K562 treated with DMSO at 1 percent for 12 hours (cell line): ENCODE measurements around the gene FBXO33. TPM values are rescaled to one million over a fixed set of nuclear protein-coding genes. Genes with fewer than 3 reads are reported as not detected.

Experiments used
- total RNA-seq: library from RNA; unstranded; fragments of 300-600 nt; gene quantifications from 2 replicates; pipeline ENCODE4 v1.2.3, GENCODE V29; 2022; ENCODE audit not compliant: insufficient read depth

FBXO33 gene
- 2.9 and 8.7 TPM in 2 replicates for total RNA-seq

GRCh38 chr14:39432179-39432618, at the start of gene FBXO33:
FBXO33 (minus strand) TSS chr14:39432433; CDS start chr14:39432162, 271 bp downstream.

Other genes starting within 250 kb of the FBXO33 start
- 4.3 and 9.0 TPM in 2 replicates for gene MIA2, start 198.5 kb downstream of the FBXO33 start, total RNA-seq